Upper lobe of left lung (tissue), 6 donors: ENCODE data around the gene PRND. TPM values are rescaled to one million over a fixed set of nuclear protein-coding genes. Genes with fewer than 3 reads are reported as not detected.

Source experiments
- ATAC-seq, 2 donors: fragments of 200-7000 bp; cut with Tn5 transposase; one replicate each; pipeline ENCODE4 v1.9.1; 2022; ENCODE audit warnings: mild to moderate bottlenecking in 2 of 2, moderate library complexity in 2 of 2; ENCODE audit not compliant: low FRiP score in 2 of 2
- DNase-seq, 2 donors: peaks; one replicate each; pipeline ENCODE4 v3.0.0-alpha.2; 2019 to 2020
- H3K27ac ChIP-seq, 4 donors: fragments of 200-600 bp; sonication (generic); one replicate each; pipeline ENCODE4 v1.5.1; 2016 to 2019
- H3K27me3 ChIP-seq, 4 donors: fragments of 200-600 bp; sonication (generic); one replicate each; pipeline ENCODE4 v1.5.1; 2017 to 2019
- H3K36me3 ChIP-seq, 4 donors: fragments of 200-600 bp; sonication (generic); one replicate each; pipeline ENCODE4 v1.5.1; 2016 to 2019
- H3K4me1 ChIP-seq, 4 donors: fragments of 200-600 bp; sonication (generic); one replicate each; pipeline ENCODE4 v1.5.1; 2018 to 2019
- H3K4me3 ChIP-seq, 4 donors: fragments of 200-600 bp; sonication (generic); one replicate each; pipeline ENCODE4 v1.5.1; 2017 to 2019; ENCODE audit warnings: mild to moderate bottlenecking in 2 of 4, moderate library complexity in 1 of 4
- H3K9me3 ChIP-seq, 4 donors: fragments of 200-600 bp; sonication (generic); one replicate each; pipeline ENCODE4 v1.5.1; 2018 to 2019
- CTCF ChIP-seq, 6 experiments: fragments of 450-650 bp in 4 of 6; fragments of 200-600 bp in 2 of 6; sonication (generic) in 2 of 6; IDR thresholded peaks; one replicate each; pipeline ENCODE4 v1.5.1; 2016 to 2019; ENCODE audit warnings: antibody characterized with exemption in 6 of 6
- EP300 ChIP-seq, 4 donors: sonication (generic); formaldehyde crosslinking; IDR thresholded peaks; one replicate each; pipeline ENCODE4 v1.5.1; 2017; ENCODE audit warnings: antibody characterized with exemption in 4 of 4, control low read depth in 2 of 4
- POLR2A ChIP-seq, 4 donors: fragments of 450-650 bp; IDR thresholded peaks; one replicate each; pipeline ENCODE4 v1.5.1; 2016 to 2017; ENCODE audit warnings: antibody characterized with exemption in 4 of 4, mild to moderate bottlenecking in 2 of 4
- POLR2AphosphoS5 ChIP-seq, 2 donors: sonication (generic); formaldehyde crosslinking; IDR thresholded peaks; one replicate each; pipeline ENCODE4 v1.5.1; 2017; ENCODE audit warnings: antibody characterized with exemption in 2 of 2
- WGBS, 2 donors: methylation state at CpG; one replicate each; pipeline ENCODE4 v1.1.5; 2017 to 2018; 5-methylcytosine and 5-hydroxymethylcytosine counted together
- total RNA-seq, 6 donors: library from RNA; depleted of rRNA in 4 of 6; stranded (reverse); fragments of >200 nt in 4 of 6; gene quantifications; one replicate each; pipeline versions ENCODE4 v1.1.0 to v1.2.1, GENCODE V29; 2016 to 2021
- donor health status: DM: no; HTN: no; CAD: no; lungs with moderate emphysema.
- donor health status: DM: no; HTN: yes; CAD: no; lungs with severe emphysema.

The PRND gene
- total RNA-seq, 6 donors from 2014 or later = 0.20 TPM; not detected in 5

- Histone ChIP-seq H3K4me1 (peaks cover 0 to 8% (median 6%) of the 10 kb centered on the region in 4 donors), H3K4me3 (no peak overlapping the region), H3K27ac (no peak overlapping the region), H3K9me3 (no peaks in the 10 kb centered on the region), H3K27me3 (no peaks in the 10 kb centered on the region), H3K36me3 (no peaks in the 10 kb centered on the region)
- ATAC-seq (no peak), DNase-seq (no peak)
- TF ChIP-seq CTCF (IDR thresholded peaks at IDR 0.05) (no peak), EP300 (IDR thresholded peaks at IDR 0.05) (no peak), POLR2A (IDR thresholded peaks at IDR 0.05) (no peak), POLR2AphosphoS5 (IDR thresholded peaks at IDR 0.05) (no peak)
- WGBS, 2 donors = 71 to 75% methylated on average over 6 of the region's 6 CpGs
Observed at GRCh38 chr20:4681401-4681800, 40.3 kb upstream of the PRND start.

GRCh38 chr20:4681991-4682401, 39.7 kb upstream of the PRND start:
- 84 to 88% methylated on average over 5 of the region's 5 CpGs for WGBS, 2 donors
- H3K4me1 ChIP-seq = peaks cover 0 to 8% (median 6%) of the 10 kb centered on the region in 4 donors
- no peak overlapping the region for H3K27ac ChIP-seq
- TF ChIP-seq EP300 (IDR thresholded peaks at IDR 0.05) = no peak
- no peak for TF ChIP-seq CTCF (IDR thresholded peaks at IDR 0.05)
- TF ChIP-seq POLR2A (IDR thresholded peaks at IDR 0.05) = no peak
- no peak for TF ChIP-seq POLR2AphosphoS5 (IDR thresholded peaks at IDR 0.05)
- H3K36me3 ChIP-seq = no peaks in the 10 kb centered on the region
- H3K9me3 ChIP-seq = no peaks in the 10 kb centered on the region
- no peak for ATAC-seq
- no peak overlapping the region for H3K4me3 ChIP-seq
- H3K27me3 ChIP-seq = no peaks in the 10 kb centered on the region
- no peak for DNase-seq

GRCh38 chr20:4682682-4683081, 39.0 kb upstream of the PRND start:
- H3K27me3 ChIP-seq = no peaks in the 10 kb centered on the region
- WGBS, 2 donors = 88 to 95% methylated on average over 6 of the region's 6 CpGs
- H3K9me3 ChIP-seq = no peaks in the 10 kb centered on the region
- DNase-seq (no peak), ATAC-seq (no peak)
- H3K4me3 ChIP-seq = no peak overlapping the region
- H3K27ac ChIP-seq = no peak overlapping the region
- peaks cover 5 to 14% (median 11%) of the 10 kb centered on the region in 4 donors for H3K4me1 ChIP-seq
- no peak for TF ChIP-seq POLR2A (IDR thresholded peaks at IDR 0.05)
- no peak for TF ChIP-seq POLR2AphosphoS5 (IDR thresholded peaks at IDR 0.05)
- no peak for TF ChIP-seq EP300 (IDR thresholded peaks at IDR 0.05)
- no peak for TF ChIP-seq CTCF (IDR thresholded peaks at IDR 0.05)
- H3K36me3 ChIP-seq = no peaks in the 10 kb centered on the region

GRCh38 chr20:4683261-4683660, 38.4 kb upstream of the PRND start:
- Histone ChIP-seq H3K36me3 (no peaks in the 10 kb centered on the region), H3K4me3 (no peak overlapping the region), H3K27me3 (no peaks in the 10 kb centered on the region), H3K9me3 (no peaks in the 10 kb centered on the region), H3K27ac (peak overlapping the region in 1 of 4 donors; percentile 24), H3K4me1 (peaks cover 5 to 20% (median 13%) of the 10 kb centered on the region in 4 donors)
- DNase-seq (no peak), ATAC-seq (no peak)
- no peak for TF ChIP-seq EP300 (IDR thresholded peaks at IDR 0.05)
- no peak for TF ChIP-seq POLR2A (IDR thresholded peaks at IDR 0.05)
- no peak for TF ChIP-seq CTCF (IDR thresholded peaks at IDR 0.05)
- no peak for TF ChIP-seq POLR2AphosphoS5 (IDR thresholded peaks at IDR 0.05)
- 80 to 81% methylated on average over 2 of the region's 2 CpGs for WGBS, 2 donors

GRCh38 chr20:4684837-4685413, 36.8 kb upstream of the PRND start:
- Histone ChIP-seq H3K27me3 (no peaks in the 10 kb centered on the region), H3K27ac (peak overlapping the region in 1 of 4 donors; percentile 94), H3K36me3 (no peaks in the 10 kb centered on the region), H3K9me3 (no peaks in the 10 kb centered on the region), H3K4me1 (peaks cover 5 to 25% (median 18%) of the 10 kb centered on the region in 4 donors), H3K4me3 (no peak overlapping the region)
- ATAC-seq (no peak), DNase-seq (no peak)
- WGBS, 2 donors = 88 to 89% methylated on average over 6 of the region's 6 CpGs
- TF ChIP-seq POLR2A (IDR thresholded peaks at IDR 0.05) (no peak), EP300 (IDR thresholded peaks at IDR 0.05) (no peak), CTCF (IDR thresholded peaks at IDR 0.05) (no peak), POLR2AphosphoS5 (IDR thresholded peaks at IDR 0.05) (no peak)
